ENCODE measurements around the gene RNF5.

Gene RNF5

DNA sequence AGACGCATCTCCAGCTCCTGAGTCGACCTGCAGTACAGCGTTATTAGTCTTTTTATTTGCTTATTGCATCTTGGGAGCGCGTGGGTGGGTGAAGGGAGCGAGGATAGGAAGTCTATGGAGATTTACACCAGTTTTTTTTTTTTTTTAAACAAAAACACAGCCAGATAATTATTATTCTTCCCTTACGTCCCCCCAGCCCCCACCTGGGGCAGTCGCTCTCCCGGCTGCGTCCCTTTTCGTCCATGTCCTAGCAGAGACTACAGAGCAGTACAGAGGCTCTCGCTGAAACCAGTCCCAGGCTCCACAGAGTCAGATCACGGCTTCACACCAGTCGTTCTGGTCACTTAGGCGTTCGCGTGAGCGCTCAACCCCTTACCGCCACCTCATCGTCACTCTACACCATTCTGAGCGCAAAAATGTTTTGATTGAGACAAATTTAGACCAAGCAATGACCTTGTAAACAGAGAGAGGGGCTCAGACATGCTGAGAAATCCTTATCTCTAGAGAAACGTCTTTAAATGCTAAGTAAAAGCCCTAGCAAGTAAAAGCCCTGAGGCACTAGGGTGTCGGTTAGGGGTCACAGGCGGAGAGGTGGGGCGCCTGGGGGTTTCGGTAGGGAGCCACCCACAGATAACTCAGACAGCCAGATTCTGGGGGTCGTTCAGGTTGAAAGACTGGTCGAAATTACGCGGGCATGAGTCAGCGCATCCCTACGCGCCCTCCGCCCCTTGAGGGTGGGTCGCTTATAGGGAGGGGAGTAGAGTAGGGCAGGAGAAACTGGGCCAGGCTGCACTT lies 25.2 kb upstream of the RNF5 start:
- no peak for DNase-seq

DNA sequence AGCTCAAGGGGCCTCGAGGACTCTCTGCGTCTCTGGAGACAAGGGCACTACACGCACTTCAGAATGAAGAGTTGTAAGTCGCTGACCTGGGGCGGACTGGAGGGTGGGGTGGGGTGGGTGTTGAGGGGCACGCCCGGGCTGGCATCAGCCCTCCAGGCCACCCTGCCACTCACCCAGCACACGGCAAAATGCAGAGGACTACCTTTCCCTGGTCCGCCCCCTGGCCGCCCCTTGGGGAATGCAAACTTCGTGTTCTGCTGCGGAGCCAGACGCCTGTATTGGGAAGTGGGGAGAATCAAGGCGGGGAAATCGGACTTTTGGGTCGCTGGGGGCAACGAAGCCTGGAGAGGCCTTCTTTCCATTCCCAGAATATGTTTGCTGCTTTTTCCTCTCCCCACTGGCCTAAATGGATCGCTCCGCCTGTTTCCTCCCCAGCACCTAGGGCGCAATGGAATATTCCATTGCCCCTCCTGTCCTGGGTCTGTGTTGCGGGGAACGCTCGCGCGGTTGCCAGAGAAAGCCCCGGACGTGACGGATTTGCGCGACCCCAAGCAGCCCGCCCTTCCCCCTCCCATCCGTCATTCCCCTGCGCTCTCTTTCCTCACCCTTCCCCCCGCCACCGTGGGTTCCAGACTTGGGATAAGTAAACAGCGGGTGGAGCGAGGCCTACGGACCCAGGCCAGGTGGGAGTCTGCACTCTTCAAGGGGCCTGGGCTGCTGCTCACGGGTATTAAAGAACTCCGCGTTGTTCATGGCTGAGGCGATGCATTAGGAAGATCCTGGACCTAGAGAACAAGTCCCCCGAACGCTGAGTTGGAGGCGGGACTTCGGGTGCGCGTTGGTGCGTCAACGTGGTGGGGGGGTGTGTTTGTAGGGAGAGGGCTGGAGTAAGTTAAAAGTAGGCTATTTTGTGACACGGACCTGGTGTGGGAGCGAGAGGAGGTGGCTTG lies 24.4 kb upstream of the RNF5 start, which contains the start of gene PPT2:
Gene PPT2, plus strand, starts transcription at position 578 of the 950 bp plus-strand sequence. CDS start 454 bp downstream, outside the sequence.
- DNase-seq, result peak; percentile 33 to 55 (median 48)

DNA sequence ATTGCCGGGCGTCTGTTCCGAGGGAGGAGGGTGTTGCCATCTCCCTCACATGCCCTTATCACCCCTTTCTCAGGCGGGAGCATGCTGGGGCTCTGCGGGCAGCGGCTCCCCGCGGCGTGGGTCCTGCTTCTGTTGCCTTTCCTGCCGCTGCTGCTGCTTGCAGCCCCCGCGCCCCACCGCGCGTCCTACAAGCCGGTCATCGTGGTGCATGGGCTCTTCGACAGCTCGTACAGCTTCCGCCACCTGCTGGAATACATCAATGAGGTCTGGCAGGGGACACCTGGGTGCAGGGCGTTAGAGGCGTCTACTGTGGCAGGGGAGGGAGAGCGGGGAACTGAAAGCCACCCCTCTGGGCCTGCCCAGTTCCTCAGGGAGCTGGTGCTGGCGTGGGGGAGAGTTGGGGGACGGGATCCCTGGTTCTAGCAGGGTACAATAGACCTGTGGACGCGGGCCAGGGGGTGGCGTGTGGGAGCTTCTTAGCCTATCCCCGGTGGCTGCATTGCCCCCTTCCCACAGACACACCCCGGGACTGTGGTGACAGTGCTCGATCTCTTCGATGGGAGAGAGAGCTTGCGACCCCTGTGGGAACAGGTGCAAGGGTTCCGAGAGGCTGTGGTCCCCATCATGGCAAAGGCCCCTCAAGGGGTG lies 23.6 kb upstream of the RNF5 start:
- peak in 3 of 4 experiments; percentile 36 to 42 (median 40) for DNase-seq

DNA sequence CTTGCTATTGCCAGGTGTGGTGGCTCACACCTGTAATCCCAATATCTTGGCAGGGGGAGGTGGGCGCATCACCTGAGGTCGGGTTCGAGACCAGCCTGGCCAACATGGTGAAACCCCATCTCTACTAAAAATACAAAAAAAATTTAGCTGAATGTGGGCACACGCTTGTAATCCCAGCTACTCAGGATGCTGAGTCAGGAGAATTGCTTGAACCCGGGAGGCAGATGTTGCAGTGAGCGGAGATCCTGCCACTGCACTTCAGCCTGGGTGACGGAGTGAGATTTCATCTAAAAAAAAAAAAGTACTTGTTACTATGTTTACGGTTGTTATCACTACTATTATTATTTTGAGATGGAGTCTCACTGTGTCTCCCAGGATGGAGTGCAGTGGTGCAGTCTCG lies 21.3 kb upstream of the RNF5 start:
- DNase-seq, result no peak

DNA sequence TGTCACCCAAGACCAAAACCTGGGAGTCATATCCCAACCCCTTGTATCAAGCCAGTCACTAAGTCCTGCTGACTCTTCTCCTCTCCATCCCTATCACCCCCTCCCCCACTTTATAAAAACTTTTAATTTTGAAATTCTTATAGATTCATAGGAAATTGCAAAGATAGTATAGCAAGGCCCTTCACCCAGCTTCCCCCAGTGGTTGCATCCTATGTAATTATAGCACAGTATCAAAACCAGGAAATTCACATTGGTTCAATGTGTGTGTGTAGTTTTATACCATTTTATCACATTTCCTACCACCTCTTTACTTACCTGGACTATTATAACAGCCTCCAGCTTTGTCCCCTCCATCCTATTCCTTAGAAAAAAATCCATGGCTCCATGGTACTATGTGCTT lies 20.2 kb upstream of the RNF5 start:
- DNase-seq, result no peak

DNA sequence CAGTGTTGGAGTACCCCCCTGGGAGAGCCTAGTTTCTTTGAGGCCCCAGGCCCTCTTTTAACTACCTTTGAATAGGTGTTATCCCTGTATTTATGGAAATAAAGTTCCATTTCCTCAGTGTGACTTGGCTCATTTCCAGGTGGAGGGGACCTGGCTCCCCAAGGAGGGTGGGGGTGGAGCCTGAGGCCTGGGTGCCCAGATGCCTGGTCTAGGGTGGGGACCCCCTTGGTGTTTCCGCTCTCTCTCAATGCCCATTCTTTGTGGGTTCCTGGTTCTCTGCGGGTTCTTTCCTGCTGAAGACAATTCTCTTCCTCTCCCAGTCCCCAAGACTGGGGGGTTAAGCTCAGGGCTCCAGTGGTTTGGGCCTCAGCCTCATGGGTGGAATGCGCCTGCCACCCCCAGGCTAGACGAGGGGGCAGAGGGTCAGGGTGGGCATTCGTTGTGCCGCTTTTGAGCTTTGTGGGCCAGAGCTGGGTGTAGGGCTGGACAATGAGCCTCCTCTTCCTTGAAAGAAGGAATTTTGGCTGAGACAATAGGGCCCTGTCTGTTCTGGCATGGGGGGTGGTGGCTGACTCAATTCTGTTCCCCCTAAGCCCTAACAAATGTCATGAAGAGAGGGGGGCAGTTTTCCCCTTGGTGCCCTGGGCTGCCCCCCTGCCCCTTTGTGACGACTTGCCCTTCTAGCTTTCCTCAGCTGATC lies 14.5 kb upstream of the RNF5 start:
- DNase-seq, result no peak

DNA sequence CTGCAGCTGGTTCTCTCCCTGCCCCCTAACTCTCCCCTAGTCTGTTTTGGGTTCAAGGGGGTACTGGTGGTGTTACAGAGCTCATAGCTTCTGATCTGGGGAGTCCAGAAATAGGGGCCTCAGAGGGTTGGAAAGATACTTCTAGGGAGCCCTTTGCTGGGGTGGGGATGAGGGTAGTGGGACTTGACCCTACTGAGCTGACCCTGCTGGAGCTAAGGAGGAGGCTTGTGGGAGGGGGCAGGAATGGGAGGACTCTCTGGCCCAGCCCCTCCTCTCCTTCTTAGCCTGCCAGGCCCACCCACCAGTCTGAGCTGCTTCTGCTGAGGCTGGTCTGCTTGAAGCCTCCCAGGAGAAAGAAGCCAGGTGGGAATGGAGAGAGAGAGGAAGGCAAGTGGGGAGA lies 13.9 kb upstream of the RNF5 start, which contains the start of gene EGFL8:
Gene EGFL8, plus strand, starts transcription at position 301 of the 400 bp plus-strand sequence. CDS start 1,571 bp downstream, outside the sequence.
- no peak for DNase-seq

DNA sequence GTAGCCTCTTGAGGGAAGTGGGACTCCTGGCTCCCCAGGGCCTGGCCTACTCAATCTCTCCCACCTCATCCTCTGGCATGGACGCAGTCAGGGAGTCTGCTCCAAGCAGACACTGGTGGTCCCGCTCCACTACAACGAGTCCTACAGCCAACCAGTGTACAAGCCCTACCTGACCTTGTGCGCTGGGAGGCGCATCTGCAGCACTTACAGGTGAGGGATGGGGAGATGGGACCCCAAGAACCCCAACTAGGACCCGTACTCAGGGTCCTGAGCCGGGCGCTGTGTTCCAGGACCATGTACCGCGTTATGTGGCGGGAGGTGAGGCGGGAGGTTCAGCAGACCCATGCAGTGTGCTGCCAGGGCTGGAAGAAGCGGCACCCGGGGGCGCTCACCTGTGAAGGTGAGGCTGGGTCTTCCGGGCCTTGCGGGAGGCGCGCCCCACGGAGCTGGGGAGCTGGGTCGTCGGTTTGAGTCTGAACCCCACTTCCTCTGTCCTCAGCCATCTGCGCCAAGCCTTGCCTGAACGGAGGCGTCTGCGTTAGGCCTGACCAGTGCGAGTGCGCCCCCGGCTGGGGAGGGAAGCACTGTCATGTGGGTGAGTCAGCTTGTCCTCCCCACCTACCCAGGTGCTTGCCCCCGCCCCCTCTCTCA lies 11.7 kb upstream of the RNF5 start:
- DNase-seq, result no peak

DNA sequence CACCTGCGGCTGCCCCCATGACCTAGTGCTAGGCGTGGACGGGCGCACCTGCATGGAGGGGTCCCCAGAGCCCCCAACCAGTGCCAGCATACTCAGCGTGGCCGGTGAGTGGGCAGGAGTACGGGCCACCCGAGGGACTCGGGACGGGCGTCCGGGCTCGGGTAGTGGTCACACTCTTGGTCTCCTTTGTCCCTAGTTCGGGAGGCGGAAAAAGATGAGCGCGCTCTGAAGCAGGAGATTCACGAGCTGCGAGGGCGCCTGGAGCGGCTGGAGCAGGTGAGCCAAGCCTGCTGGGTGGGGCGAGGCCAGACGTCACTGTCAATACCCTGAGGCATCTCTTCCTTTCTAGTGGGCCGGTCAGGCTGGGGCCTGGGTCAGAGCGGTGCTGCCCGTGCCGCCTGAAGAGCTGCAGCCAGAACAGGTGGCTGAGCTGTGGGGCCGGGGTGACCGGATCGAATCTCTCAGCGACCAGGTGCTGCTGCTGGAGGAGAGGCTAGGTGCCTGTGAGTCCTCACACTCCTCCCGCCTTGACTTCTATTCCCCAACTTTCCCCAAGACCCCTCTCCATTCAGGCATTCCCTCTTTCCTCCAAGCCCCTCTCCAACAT lies 10.9 kb upstream of the RNF5 start:
- DNase-seq, result no peak

DNA sequence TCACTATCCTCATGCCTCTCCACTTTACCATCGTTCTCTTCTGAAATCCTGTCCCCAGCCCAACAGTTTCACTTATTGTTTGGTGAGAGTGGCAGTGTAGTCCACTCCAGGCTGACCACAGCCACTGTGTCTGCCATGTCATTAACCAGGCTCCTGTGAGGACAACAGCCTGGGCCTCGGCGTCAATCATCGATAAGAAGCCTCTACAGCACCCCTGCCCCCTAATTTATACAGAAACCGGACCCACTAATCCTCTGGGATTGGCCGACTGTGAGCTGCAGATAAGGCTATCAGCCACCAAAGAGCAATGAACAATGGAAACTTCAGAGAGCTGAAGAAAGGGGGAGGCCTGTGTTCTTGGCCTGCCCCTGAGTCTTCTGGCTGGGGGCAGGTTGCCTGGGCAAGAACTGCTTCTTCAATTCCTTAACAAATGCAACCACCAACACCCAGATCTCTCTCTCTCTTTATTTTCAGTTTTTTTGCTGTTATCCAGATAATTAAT lies 10.4 kb upstream of the RNF5 start:
- DNase-seq, result no peak

DNA sequence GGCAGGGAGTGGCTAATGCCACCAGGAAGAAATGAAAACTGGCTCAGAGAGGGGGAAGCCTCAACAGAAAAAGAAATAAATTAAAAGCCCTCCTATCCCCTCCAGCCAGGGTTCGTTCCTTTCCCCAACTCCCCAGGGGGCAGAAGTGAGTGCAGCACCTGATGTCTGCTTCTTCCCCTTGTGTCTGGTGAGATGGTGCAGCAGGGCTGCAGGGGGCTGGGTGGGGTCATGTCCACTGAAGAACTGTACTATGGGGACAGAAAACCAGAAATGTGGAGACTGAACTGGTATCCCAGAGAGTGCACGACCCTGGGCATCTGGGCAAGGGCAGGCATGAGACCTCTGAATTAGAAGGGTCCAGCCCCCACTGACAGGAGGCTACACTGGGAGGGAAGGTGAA lies 9.9 kb upstream of the RNF5 start:
- no peak for DNase-seq

DNA sequence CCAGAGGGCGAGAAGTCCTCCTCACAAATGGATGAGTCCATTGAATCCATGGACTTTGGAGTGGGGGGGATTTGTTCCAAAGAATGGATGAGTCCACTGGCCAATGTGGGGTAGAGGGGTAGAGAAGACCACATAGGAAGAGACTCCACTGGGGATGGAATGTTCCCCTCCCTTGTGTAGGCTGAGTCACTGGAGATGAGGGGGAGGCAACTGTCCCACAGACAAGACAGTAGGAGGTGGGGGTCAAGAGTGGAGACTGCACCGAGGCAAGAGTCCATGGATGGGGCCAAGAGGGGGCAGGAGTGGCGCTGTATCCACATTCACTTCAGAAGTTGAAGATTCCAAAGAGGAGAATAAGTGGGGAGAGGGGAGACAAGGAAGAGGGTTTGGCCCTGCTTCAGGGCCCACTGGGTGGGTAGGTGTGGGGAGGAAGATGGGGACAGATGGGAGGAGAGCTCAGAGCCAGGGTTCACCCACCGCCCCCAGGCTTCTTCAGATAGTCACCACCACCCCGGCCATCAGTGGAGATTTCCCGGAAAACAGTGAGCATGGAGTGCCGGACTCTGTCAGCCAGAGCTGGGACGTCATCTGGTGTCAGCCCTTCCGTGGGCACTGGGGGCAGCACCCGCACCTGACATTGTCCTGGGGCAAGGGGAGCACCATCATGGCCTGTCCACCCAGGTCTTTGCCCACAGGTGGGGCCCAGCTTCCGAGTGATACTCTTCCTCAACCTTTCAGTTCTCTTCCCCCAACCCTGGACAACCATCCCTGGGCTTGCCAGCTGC lies 9.2 kb upstream of the RNF5 start:
- DNase-seq, result no peak

DNA sequence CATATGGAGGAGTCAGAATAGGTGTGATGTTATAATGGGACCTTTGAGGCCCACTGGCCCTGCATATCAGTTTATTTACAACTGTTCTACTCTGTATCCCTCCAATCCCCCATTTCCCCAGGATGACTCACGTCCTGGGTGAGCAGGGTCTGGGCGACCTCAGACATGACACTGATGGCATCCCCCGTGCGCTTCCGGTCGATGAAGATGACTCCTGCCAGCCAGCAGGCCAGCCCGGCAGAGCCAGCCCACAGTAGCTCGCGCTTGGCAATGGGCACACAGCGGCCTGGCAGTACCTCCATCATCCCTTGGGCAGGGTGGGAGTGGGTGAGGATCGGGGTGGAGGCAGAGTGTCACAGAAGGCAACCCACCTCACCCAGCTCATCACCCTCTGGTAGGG lies 7.9 kb upstream of the RNF5 start:
- no peak for DNase-seq

DNA sequence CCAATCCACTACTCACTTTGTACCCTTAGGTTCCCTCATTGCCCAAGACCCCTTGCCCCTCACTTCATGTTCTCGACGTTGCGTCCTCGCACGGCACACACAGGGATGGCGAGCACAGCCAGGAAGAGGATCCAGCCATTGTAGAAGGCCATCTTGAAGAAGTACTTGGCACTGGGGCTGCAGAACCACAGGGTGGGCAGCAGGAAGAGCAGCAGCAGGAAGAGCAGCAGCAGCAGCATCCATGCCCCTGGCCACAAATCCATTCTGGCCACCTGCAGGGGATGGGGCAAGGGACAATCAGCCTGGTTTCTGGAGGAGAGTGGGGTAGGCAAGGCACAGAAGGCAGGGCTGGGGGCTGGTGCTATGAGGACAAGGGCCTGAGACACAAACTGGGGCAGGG lies 7.0 kb upstream of the RNF5 start:
- DNase-seq, result no peak

DNA sequence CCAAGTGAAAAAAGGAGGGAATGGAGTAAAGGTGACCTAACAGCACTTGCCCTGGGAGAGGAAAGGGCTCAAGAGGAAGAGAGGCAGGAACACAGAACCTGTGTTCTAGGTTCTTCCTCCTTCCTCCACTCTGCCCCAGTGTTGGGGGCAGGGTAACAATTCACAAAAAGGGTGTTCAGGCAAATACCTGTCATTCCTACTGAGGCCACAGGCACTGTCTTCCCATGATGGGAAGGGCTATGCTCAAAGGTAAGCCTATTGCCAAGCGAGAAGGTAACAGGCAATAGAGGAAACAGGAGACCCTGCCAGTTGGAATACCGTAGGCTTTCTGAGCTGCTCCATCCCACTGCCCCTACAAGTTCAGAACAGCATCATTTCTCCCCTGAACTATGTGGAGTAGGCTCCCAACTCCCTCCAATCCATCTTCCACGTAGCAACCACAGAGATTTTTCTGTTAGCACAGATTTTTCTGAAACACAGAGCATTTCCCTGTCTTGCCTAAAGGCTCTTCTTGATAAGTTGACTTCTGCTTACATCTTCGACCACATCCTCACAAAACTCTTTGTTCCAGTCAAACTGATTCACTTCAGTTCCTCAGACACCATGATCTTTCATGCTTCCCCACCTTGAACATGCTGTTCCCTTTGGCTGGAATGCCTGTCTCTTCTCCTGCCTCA lies 5.0 kb upstream of the RNF5 start:
- DNase-seq, result no peak

DNA sequence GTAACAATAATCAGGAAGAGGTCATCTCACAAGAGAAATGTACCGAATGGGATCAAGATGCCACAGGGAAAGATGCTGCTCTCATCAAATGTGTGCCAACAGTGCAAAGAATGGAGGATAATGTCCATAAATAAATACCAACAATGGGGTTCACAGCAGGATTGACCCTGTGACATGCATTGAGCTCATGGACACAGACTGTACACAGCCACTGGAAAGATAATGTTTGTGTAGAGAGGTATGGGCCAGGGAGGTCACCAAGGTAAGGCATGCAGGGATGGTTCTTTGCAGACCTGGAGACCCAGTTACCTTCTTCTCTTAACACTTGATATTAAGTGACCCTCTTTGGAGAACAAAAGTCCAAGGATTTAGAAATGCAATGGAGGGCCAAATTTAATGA lies 3.8 kb upstream of the RNF5 start:
- no peak for DNase-seq

DNA sequence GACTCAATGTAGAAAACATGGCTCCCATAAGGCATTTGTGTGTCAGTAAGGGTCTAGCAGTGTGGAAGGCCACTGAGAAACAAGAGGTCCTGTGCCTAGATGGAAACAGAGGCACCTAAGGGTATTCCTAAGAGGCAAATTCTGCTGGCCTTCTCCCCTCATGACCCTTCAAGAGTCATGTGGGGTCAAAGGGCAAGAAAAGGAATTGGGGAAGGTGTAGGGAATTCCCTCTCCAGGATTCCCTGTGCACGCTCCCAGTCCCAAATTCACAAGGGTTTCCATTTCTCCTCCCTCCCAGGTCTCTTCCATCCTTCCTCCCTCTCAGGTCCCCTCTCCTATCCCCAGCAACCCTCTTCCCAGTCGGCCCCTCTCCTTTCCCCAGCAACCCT lies 2.9 kb upstream of the RNF5 start:
- DNase-seq, result no peak

DNA sequence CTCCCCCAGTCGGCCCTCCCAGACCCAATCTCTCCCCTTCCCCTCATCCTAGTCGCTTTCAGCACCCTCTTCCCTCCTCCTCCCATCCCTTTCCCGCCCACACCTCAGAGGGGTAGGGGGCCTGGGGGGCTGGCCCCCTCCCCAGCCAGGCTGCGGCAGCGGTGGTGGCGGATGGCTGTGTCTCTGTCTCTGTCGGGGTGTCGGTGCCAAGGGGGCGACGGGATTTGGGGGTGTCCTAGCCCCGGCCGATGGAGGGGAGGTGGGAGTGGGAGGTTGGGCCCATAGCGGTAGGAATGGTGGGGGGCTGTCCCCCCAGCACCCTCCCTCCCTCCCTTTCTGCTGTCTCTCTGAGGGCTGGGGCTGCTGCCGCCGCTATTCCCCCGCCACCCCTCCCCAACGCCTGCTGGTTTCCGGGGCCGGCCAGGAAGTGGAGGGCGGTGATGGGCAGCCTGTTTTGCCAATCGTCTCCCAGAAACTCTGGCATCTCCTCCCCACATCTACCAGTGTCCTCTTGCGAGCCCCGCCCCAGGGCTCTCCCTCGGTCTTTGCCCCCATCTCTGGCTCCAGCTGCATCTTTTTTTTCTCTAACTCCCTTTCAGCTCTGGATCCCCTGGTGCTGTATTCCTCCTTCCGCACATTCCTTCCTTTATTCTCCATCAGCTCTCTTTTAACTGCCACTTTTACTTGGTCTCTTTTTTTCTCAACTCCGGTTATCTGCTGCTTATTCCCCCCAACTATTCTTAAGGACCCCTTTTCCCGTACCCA lies 2.3 kb upstream of the RNF5 start, which contains the start of gene AGPAT1:
Gene AGPAT1, minus strand, starts transcription at position 374 of the 765 bp plus-strand sequence. CDS start 4,588 bp downstream, outside the sequence.
- peak; percentile 74 to 96 (median 92) for DNase-seq

Measured in activated naive CD4-positive, alpha-beta T cell (primary cell).